ENCODE measurements around the gene FOXP1.
"Not testable (repeated sequence)": the region's sequence is repeated elsewhere in the genome, so short reads cannot be mapped to it uniquely, and the experiment has no call there.

Gene FOXP1

GRCh38 chr3:70981231-70981880 lies 602.2 kb downstream of the FOXP1 start:
- no peak for DNase-seq

GRCh38 chr3:70980646-70981170 lies 602.8 kb downstream of the FOXP1 start:
- no peak for DNase-seq

GRCh38 chr3:70979983-70980645 lies 603.4 kb downstream of the FOXP1 start:
- DNase-seq = no peak

DNA sequence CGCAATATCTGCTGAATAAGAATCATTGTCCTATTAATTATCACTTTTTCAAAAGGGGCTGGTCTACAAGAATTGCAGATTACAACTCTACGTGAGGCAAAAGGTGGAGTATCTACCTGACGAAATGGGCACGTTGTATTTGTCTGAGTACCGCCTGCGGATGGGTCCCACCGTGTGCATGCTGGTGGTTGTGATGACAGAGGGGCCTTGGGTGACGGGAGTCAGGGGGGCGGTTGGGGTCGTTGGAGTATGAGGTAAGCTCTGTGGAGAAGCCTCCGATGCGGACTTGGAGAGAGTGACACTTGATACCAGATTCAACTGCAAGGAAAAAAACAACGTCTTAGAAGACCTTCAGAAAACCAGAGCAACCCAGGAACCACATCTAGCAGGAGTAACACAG lies 605.8 kb downstream of the FOXP1 start:
- DNase-seq = no peak

GRCh38 chr3:70975981-70976380 lies 607.5 kb downstream of the FOXP1 start:
- not testable (repeated sequence) for DNase-seq

GRCh38 chr3:70974747-70975146 lies 608.8 kb downstream of the FOXP1 start:
- DNase-seq = no peak

- DNase-seq = no peak
Measured at GRCh38 chr3:70973558-70973957, 610.0 kb downstream of the FOXP1 start.

- no peak for DNase-seq
Measured at GRCh38 chr3:70972855-70973254, 610.7 kb downstream of the FOXP1 start.

GRCh38 chr3:70970952-70971351 lies 612.6 kb downstream of the FOXP1 start:
- DNase-seq = no peak

- DNase-seq = no peak
Measured at GRCh38 chr3:70970171-70970570, 613.4 kb downstream of the FOXP1 start.

DNA sequence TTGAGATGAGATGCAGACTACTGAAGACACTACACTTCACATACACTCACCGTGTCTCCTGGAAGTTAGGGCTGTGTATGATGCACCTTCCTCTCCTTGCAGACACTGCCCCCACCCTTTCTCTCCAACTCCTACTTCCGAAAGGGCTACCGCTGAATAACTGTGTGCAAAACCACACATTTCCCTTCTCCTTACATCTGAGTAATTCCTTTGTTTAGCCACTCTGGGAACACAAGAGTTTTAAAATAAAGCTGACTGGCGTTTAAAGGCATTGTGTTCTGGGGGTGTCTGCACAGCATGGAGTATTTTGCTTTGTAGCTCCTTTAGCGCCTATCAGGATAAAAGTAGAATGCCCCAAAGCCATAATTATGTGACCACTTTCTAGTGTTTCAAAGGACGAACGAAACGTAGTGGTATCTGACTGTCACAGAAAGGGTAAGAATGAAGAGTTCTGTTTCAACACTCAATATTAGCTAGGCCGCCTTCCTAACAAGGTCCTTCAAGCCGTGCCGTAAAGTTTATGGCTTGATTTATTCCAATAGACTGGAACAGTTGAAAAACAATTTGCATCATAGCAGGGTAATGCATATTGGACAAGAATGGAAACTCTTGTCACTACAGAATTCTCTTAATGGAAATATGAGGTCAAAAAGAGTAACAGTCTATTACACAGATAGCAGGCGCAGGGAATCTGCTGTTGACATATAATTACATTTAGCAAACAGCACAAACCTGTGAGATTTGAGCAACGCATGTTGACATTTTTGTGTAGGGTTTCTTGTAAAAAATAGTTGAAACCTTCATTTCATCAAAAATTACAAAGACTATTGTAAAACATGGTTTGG lies 619.9 kb downstream of the FOXP1 start:
- no peak for DNase-seq

- DNase-seq = no peak
Measured at GRCh38 chr3:70959506-70960291, 623.8 kb downstream of the FOXP1 start.

- DNase-seq = no peak
Measured at GRCh38 chr3:70952033-70952747, 631.3 kb downstream of the FOXP1 start.

DNA sequence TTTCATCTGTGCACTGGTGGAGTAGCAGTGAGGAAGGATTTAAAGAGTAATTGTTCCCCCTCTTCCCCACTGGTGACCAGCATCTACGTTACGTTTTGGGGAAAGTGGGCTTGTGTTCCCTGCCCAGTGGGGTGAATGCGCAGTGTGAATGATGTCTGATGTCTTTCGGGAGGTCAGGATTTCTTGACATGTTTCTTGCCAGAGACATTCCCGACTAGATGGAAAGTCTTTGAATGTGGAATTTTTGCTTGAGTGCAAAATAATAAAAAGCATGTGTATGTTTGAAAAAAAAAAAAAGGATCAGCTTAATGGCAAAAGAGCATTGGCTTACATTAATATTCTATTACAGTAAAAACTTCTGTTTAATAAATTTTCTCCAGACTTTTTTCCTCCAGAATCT lies 632.2 kb downstream of the FOXP1 start:
- DNase-seq = no peak

DNA sequence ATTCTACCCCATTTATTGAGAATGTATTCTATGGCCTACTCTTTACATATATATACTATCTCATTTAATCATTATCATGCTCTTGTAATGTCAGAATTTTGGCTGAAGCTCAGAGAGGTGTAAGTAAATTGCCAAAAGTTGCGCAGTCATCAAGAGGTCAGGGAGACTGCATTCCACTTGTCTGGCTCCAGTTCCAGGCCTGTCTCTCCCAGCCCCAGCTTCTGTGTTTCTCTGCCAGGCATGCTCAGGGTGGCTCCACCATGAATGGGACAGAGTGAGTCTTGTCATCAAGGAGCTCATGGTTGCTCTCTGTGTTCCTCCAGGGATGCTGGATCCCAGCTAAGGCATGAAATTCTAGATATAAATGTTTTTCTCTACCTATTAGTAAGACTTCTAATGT lies 635.9 kb downstream of the FOXP1 start:
- no peak for DNase-seq

DNA sequence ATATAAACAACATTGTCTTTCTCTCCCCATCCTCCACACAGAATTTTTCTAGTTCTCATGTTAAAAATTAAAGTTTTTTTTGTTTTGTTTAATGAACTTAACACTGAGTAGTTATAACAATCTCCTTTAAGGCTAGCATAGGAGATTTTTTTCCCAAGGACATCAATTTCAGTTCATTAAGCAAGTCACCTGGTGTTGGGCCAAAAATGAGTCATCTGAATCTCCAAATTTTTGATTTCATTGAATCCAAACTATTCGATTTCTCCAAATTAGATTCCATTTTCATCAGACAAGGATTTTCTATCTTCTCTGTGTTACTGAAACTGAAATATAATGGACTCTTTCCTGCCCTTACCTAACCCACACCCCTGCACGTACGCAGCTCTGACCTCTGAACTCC lies 639.6 kb downstream of the FOXP1 start:
- DNase-seq = no peak

GRCh38 chr3:70933105-70933810 lies 650.3 kb downstream of the FOXP1 start:
- no peak for DNase-seq

- DNase-seq = no peak
Measured at GRCh38 chr3:70930066-70930465, 653.5 kb downstream of the FOXP1 start.

DNA sequence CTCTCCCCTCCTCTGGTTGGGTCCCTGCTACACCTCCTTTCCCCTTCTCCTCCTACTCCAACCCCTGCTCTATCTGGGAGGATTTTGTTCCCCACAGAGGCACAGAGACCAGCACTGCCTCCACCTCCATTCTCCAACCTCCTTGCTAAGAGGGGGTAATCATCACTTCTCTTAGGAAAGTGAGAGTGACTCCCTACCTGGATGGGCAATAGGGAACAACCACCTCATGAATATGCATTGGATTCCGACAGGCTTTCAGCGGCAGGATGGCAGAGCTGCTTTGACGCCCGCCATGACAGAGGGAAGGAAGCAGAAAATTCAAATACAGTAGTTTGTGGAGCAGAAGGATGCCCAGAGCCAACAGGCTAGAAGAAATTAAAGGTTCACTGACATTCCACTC lies 656.3 kb downstream of the FOXP1 start:
- no peak for DNase-seq

DNA sequence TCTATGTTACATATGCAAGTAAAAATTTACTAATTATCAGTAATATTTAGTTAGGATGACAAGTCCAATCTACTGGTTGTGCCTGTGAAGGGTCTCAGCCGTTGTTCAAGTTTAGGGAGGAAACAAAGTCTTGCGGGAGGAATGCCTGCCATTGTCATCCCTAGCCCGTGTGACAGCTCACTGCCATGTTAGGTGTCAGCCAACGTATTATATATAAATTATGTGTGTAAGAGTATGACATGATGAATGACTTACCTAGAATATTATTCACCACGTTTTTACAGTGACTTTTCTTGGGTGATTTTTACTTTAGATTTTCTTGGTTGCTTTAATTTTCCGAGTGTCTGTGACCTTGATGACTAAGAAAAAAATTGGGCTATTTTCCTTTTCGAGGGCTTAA lies 656.7 kb downstream of the FOXP1 start:
- DNase-seq = no peak

DNA sequence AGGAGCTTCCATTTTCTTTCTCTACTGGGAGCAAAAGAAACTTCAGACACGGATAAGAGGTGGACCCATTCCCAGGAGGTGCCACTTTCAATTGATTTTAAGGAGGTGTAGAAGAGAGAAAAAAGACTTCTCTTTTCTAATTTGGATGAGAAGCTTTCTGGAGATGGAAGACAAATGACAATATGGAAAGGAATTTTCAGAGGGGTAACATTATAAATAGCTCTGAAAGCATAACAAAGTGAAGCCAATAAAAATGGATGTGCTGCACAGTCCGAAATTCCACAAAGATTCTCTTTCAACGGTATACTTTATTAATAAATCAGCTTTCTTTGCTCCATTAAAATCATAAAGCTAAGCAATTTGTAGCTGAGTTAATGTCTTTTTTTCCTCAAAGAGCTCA lies 663.9 kb downstream of the FOXP1 start:
- DNase-seq = no peak

DNA sequence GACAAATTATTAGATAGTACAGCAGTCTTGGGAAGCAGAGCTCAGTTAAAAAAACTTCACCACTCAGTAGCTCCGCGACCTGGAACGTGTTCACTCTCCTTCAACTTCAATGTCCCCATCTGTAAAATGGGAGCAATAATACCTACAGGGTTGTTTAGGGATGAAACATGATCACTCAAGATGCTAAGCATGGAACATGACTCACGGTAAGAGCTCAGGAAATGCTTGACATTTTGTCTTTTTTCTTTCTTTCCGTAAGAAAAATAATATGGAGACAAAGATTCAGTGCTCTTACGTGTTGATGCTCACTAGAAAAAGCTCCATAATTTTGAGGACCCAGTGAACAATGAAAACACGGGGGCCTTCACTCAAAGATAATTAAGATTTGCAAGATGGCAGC lies 664.4 kb downstream of the FOXP1 start:
- no peak for DNase-seq

Measured in NCI-H774 (cell line).